Measurements from ENCODE around the gene PAPPA.

GRCh38 chr9:116284518-116284917, 130.9 kb downstream of the PAPPA start:
- TF ChIP-seq EZH2phosphoT487 (IDR thresholded peaks at IDR 0.05; ENCODE audit: borderline replicate concordance, low read depth) (no peak), CTCF (IDR thresholded peaks at IDR 0.05) (no peak), MXI1 (IDR thresholded peaks at IDR 0.05; ENCODE audit: low read depth, low read length) (no peak), GABPA (IDR thresholded peaks at IDR 0.05; ENCODE audit: low read depth) (no peak), CHD2 (IDR thresholded peaks at IDR 0.05; ENCODE audit: low read length, partially characterized antibody) (no peak)
- TF ChIP-seq, protein P1, sequence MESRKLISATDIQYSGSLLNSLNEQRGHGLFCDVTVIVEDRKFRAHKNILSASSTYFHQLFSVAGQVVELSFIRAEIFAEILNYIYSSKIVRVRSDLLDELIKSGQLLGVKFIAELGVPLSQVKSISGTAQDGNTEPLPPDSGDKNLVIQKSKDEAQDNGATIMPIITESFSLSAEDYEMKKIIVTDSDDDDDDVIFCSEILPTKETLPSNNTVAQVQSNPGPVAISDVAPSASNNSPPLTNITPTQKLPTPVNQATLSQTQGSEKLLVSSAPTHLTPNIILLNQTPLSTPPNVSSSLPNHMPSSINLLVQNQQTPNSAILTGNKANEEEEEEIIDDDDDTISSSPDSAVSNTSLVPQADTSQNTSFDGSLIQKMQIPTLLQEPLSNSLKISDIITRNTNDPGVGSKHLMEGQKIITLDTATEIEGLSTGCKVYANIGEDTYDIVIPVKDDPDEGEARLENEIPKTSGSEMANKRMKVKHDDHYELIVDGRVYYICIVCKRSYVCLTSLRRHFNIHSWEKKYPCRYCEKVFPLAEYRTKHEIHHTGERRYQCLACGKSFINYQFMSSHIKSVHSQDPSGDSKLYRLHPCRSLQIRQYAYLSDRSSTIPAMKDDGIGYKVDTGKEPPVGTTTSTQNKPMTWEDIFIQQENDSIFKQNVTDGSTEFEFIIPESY (IDR thresholded peaks at IDR 0.05; ENCODE audit: borderline replicate concordance, low read depth) = no peak
